IMR-90 (cell line): ENCODE data around the gene CACNA1F. TPM values are rescaled to one million over a fixed set of nuclear protein-coding genes. Genes with fewer than 3 reads are reported as not detected.

Experiments used
- ATAC-seq: fragments of 200-7000 bp; cut with Tn5 transposase; 2 replicates; pipeline ENCODE4 v1.9.1; 2020; ENCODE audit warnings: low read depth, mild to moderate bottlenecking, moderate library complexity
- BruUV-seq: library from RNA; stranded (reverse); fragments of 400-500 nt; replicated peaks from 2 replicates; lab custom pipeline; 2021; lab: Mats Ljungman, UMichigan
- CTCF ChIA-PET: fragments of 300-600 bp; formaldehyde crosslinking; extraction: SDS; loops from one replicate; lab custom pipeline; 2021; ENCODE audit warnings: antibody characterized with exemption; lab: Yijun Ruan, JAX
- POLR2A ChIA-PET: fragments of 300-600 bp; sonication (Branson Sonifier 250); formaldehyde crosslinking; loops from one replicate; lab custom pipeline; 2022; ENCODE audit warnings: antibody characterized with exemption; ENCODE audit not compliant: unreplicated experiment; lab: Charles Lee
- DNase-seq: peaks from one replicate; pipeline ENCODE4 v3.0.0; 2013
- H2AFZ ChIP-seq: replicated peaks from 2 replicates; pipeline ENCODE3; 2013; ENCODE audit warnings: low read length, mild to moderate bottlenecking; ENCODE audit not compliant: poor library complexity
- H2AK5ac ChIP-seq: 2 replicates; pipeline ENCODE4 v1.6.1; 2013; ENCODE audit warnings: low read depth, low read length, inconsistent platforms
- H2AK9ac ChIP-seq: replicated peaks from 2 replicates; pipeline ENCODE3; 2013; ENCODE audit warnings: mild to moderate bottlenecking, low read depth, low read length, moderate library complexity; ENCODE audit not compliant: poor library complexity
- H2BK120ac ChIP-seq: 2 replicates; pipeline ENCODE4 v1.6.1; 2013; ENCODE audit warnings: low read depth, low read length, inconsistent platforms
- H2BK15ac ChIP-seq: 3 replicates; pipeline ENCODE4 v1.6.1; 2013; ENCODE audit warnings: low read depth, low read length, inconsistent platforms
- H2BK20ac ChIP-seq: 2 replicates; pipeline ENCODE4 v1.6.1; 2013; ENCODE audit warnings: low read depth, mild to moderate bottlenecking, inconsistent platforms, low read length, moderate library complexity
- H2BK5ac ChIP-seq: 2 replicates; pipeline ENCODE4 v1.6.1; 2013; ENCODE audit warnings: mild to moderate bottlenecking, low read depth, low read length, inconsistent platforms; ENCODE audit not compliant: poor library complexity, severe bottlenecking
- H3K14ac ChIP-seq: replicated peaks from 2 replicates; pipeline ENCODE4 v1.6.1; 2013; ENCODE audit warnings: low read depth, low read length, inconsistent platforms
- H3K18ac ChIP-seq: 2 replicates; pipeline ENCODE4 v1.6.1; 2013; ENCODE audit warnings: low read depth, low read length, control low read depth
- H3K23ac ChIP-seq: 2 replicates; pipeline ENCODE4 v1.6.1; 2013; ENCODE audit warnings: low read depth, low read length, inconsistent platforms
- H3K27ac ChIP-seq: 2 replicates; pipeline ENCODE4 v1.5.1; 2013; ENCODE audit warnings: mild to moderate bottlenecking, control low read depth, low read length; ENCODE audit not compliant: insufficient read depth
- H3K27me3 ChIP-seq: 2 replicates; pipeline ENCODE4 v1.6.1; 2013; ENCODE audit warnings: low read length; ENCODE audit not compliant: control insufficient read depth, insufficient read depth
- H3K36me3 ChIP-seq: 2 replicates; pipeline ENCODE4 v1.6.1; 2013; ENCODE audit warnings: low read length, mixed read lengths; ENCODE audit not compliant: control insufficient read depth, insufficient read depth
- H3K4ac ChIP-seq: 2 replicates; pipeline ENCODE4 v1.6.1; 2013; ENCODE audit warnings: low read depth, low read length, inconsistent platforms
- H3K4me1 ChIP-seq: 2 replicates; pipeline ENCODE4 v1.6.1; 2013; ENCODE audit warnings: low read length, mixed read lengths; ENCODE audit not compliant: control insufficient read depth, insufficient read depth
- H3K4me2 ChIP-seq: 2 replicates; pipeline ENCODE4 v1.6.1; 2013; ENCODE audit warnings: low read depth, mild to moderate bottlenecking, control low read depth, low read length, moderate library complexity
- H3K4me3 ChIP-seq: 2 replicates; pipeline ENCODE4 v1.5.1; 2013; ENCODE audit warnings: low read depth, mild to moderate bottlenecking, control low read depth, low read length, moderate library complexity; ENCODE audit not compliant: insufficient read depth
- H3K56ac ChIP-seq: 2 replicates; pipeline ENCODE4 v1.6.1; 2013; ENCODE audit warnings: low read length, inconsistent platforms; ENCODE audit not compliant: insufficient read depth; ENCODE audit errors: extremely low read depth
- H3K79me1 ChIP-seq, 2 experiments: 2 replicates each; pipeline ENCODE4 v1.6.1; 2013; ENCODE audit warnings: low read length in 2 of 2, inconsistent platforms in 1 of 2, low read depth in 1 of 2
- H3K9ac ChIP-seq: 2 replicates; pipeline ENCODE4 v1.6.1; 2013; ENCODE audit warnings: low read depth, low read length, control low read depth
- H3K9me1 ChIP-seq: 2 replicates; pipeline ENCODE4 v1.6.1; 2013; ENCODE audit warnings: low read length, inconsistent platforms; ENCODE audit not compliant: insufficient read depth
- H3K9me3 ChIP-seq: 2 replicates; pipeline ENCODE4 v1.6.1; 2013; ENCODE audit warnings: low read length; ENCODE audit not compliant: control insufficient read depth, insufficient read depth
- H4K20me1 ChIP-seq: 2 replicates; pipeline ENCODE4 v1.6.1; 2013; ENCODE audit warnings: low read length, inconsistent platforms; ENCODE audit not compliant: insufficient read depth
- H4K5ac ChIP-seq: 2 replicates; pipeline ENCODE4 v1.6.1; 2013; ENCODE audit warnings: mild to moderate bottlenecking, low read depth, low read length, control low read depth
- H4K8ac ChIP-seq, 2 experiments: 2 replicates each; pipeline ENCODE4 v1.6.1; 2013; ENCODE audit warnings: low read depth in 2 of 2, low read length in 2 of 2, control low read depth in 1 of 2, inconsistent platforms in 1 of 2
- H4K91ac ChIP-seq: 2 replicates; pipeline ENCODE4 v1.6.1; 2013; ENCODE audit warnings: low read depth, low read length, inconsistent platforms; ENCODE audit not compliant: insufficient read depth
- BHLHE40 ChIP-seq: fragments of 150-350 bp; IDR thresholded peaks from 2 replicates; pipeline ENCODE4 v1.6.1; 2016; ENCODE audit warnings: mild to moderate bottlenecking, low read depth, low read length
- CHD1 ChIP-seq: IDR thresholded peaks from 2 replicates; pipeline ENCODE4 v1.6.1; 2012; ENCODE audit warnings: low read depth, low read length, improper control_type of control experiment
- CTCF ChIP-seq: conservative IDR thresholded peaks from 2 replicates; pipeline ENCODE4 v1.5.1; 2012; ENCODE audit warnings: mild to moderate bottlenecking, low read depth, low read length, improper control_type of control experiment
- FOS ChIP-seq: fragments of 150-350 bp; IDR thresholded peaks from 2 replicates; pipeline ENCODE4 v1.6.1; 2016; ENCODE audit warnings: low read depth, low read length
- MAFK ChIP-seq: IDR thresholded peaks from 2 replicates; pipeline ENCODE4 v1.6.1; 2012; ENCODE audit warnings: low read depth, low read length, improper control_type of control experiment
- MAZ ChIP-seq: IDR thresholded peaks from 2 replicates; pipeline ENCODE4 v1.6.1; 2012; ENCODE audit warnings: low read depth, mild to moderate bottlenecking, low read length, improper control_type of control experiment, moderate library complexity, borderline replicate concordance
- MXI1 ChIP-seq: IDR thresholded peaks from 2 replicates; pipeline ENCODE4 v1.6.1; 2012; ENCODE audit warnings: low read depth, mild to moderate bottlenecking, low read length, moderate library complexity, borderline replicate concordance
- NFE2L2 ChIP-seq: fragments of 150-350 bp; IDR thresholded peaks from 2 replicates; pipeline ENCODE4 v1.6.1; 2016; ENCODE audit warnings: low read depth, mild to moderate bottlenecking, low read length
- POLR2A ChIP-seq: IDR thresholded peaks from 2 replicates; pipeline ENCODE4 v1.6.1; 2012; ENCODE audit warnings: mild to moderate bottlenecking, low read depth, low read length
- RAD21 ChIP-seq: IDR thresholded peaks from 2 replicates; pipeline ENCODE4 v1.6.1; 2012; ENCODE audit warnings: low read length, improper control_type of control experiment
- RCOR1 ChIP-seq: IDR thresholded peaks from 2 replicates; pipeline ENCODE4 v1.6.1; 2012; ENCODE audit warnings: mild to moderate bottlenecking, low read length, improper control_type of control experiment; ENCODE audit not compliant: insufficient replicate concordance
- RFX5 ChIP-seq: IDR thresholded peaks from 2 replicates; pipeline ENCODE4 v1.8.0; 2012; ENCODE audit warnings: low read depth, mild to moderate bottlenecking, low read length, moderate library complexity
- SMC3 ChIP-seq: fragments of 150-350 bp; IDR thresholded peaks from 2 replicates; pipeline ENCODE4 v1.6.1; 2016; ENCODE audit warnings: low read depth, mild to moderate bottlenecking, antibody characterized with exemption, low read length, moderate library complexity
- USF2 ChIP-seq: fragments of 150-350 bp; IDR thresholded peaks from 2 replicates; pipeline ENCODE4 v1.6.1; 2017; ENCODE audit warnings: mild to moderate bottlenecking, antibody characterized with exemption, low read length, low read depth
- WGBS, 2 experiments: methylation state at CpG; one replicate each; pipeline versions ENCODE4 v1.1.5 to v1.1.7; 2013; ENCODE audit warnings: missing lambda C conversion rate in 2 of 2; ENCODE audit not compliant: insufficient read length in 1 of 2; ENCODE audit errors: extremely low coverage in 2 of 2; 5-methylcytosine and 5-hydroxymethylcytosine counted together
- dilution Hi-C: fragments of 300-500 bp; cut with HindIII; formaldehyde crosslinking; loops from one replicate; pipeline ENCODE4 v1.14.3; 2018; ENCODE audit warnings: low sequenced_read_pairs; ENCODE audit not compliant: unreplicated experiment
- in situ Hi-C: fragments of 300-500 bp; cut with MboI; formaldehyde crosslinking; loops from 3 replicates; pipeline ENCODE4 v1.14.3; 2019; ENCODE audit warnings: low sequenced_read_pairs, inconsistent platforms, mixed read lengths
- intact Hi-C: fragments of 100-400 bp; cut with micrococcal nuclease; formaldehyde crosslinking; loops from 2 replicates; pipeline ENCODE4 v1.10.0; 2022
- polyA plus RNA-seq, 3 experiments: library from polyadenylated mRNA; depleted of rRNA; stranded (reverse); fragments of >200 nt; gene quantifications; 2 replicates each; pipeline ENCODE4 v1.2.3, GENCODE V29; 2012; ENCODE audit warnings: low replicate concordance in 1 of 3
- total RNA-seq: library from RNA; depleted of rRNA; stranded (reverse); fragments of >200 nt; gene quantifications from 2 replicates; pipeline ENCODE4 v1.2.3, GENCODE V29; 2012

The CACNA1F gene
- total and polyA plus RNA-seq, 2 of the 4 experiments (the other 2 are of a cell fraction): not detected

- DNase-seq (no peak), ATAC-seq (no peak)
- no peak overlapping the region for H3K27ac ChIP-seq
- no CpG with 5 or more reads among the region's 6 CpGs for whole genome bisulfite sequencing, 2 experiments
- no peak overlapping the region for H2AFZ ChIP-seq
- H3K4me3 ChIP-seq: no peak overlapping the region
- H4K5ac ChIP-seq: no peak overlapping the region
- POLR2A ChIA-PET: no interaction called here
- H2BK5ac ChIP-seq: no peak overlapping the region
- no peak overlapping the region for H2BK20ac ChIP-seq
- no peak overlapping the region for H3K23ac ChIP-seq
- no peak overlapping the region for H2BK15ac ChIP-seq
- peaks cover 13% of the 10 kb centered on the region for H3K27me3 ChIP-seq
- H3K18ac ChIP-seq: no peak overlapping the region
- H3K9me3 ChIP-seq: no peaks in the 10 kb centered on the region
- H3K9me1 ChIP-seq: no peaks in the 10 kb centered on the region
- in situ Hi-C loops (no loop called here), dilution Hi-C loops (no loop called here), intact Hi-C loops (no loop called here)
- H3K4me2 ChIP-seq: no peak overlapping the region
- H2BK120ac ChIP-seq: no peak overlapping the region
- H3K14ac ChIP-seq: no peak overlapping the region
- CTCF ChIA-PET: no interaction called here
- H2AK9ac ChIP-seq: no peak overlapping the region
- no peaks in the 10 kb centered on the region for H3K4me1 ChIP-seq
- H2AK5ac ChIP-seq: no peak overlapping the region
- H3K79me1 ChIP-seq: no peaks in the 10 kb centered on the region
- H4K8ac ChIP-seq: no peak overlapping the region
- no peaks in the 10 kb centered on the region for H3K36me3 ChIP-seq
- H3K56ac ChIP-seq: no peak overlapping the region
- no peak overlapping the region for H3K4ac ChIP-seq
- H4K20me1 ChIP-seq: no peaks in the 10 kb centered on the region
- TF ChIP-seq USF2 (no peak), NFE2L2 (no peak), MAZ (no peak), MAFK (no peak), FOS (no peak), CHD1 (no peak), SMC3 (no peak), MXI1 (no peak), RCOR1 (no peak), RAD21 (no peak), CTCF (no peak), RFX5 (no peak), BHLHE40 (no peak), POLR2A (no peak)
- no TSS peak for BruUV-seq
- no peak overlapping the region for H4K91ac ChIP-seq
- H3K9ac ChIP-seq: no peak overlapping the region
Measured at GRCh38 chrX:49204017-49204416, 29.1 kb downstream of the CACNA1F start.
